HepG2 (cell line): ENCODE results near the gene NEURL4. TPM values are rescaled to one million over a fixed set of nuclear protein-coding genes. Genes with fewer than 3 reads are reported as not detected.

Experiments used
- ATAC-seq: fragments of 200-7000 bp; cut with Tn5 transposase; 3 replicates; pipeline ENCODE4 v1.9.1; 2020; ENCODE audit warnings: mild to moderate bottlenecking, moderate library complexity
- BruUV-seq: library from RNA; stranded (reverse); fragments of 400-500 nt; replicated peaks from 2 replicates; lab custom pipeline; 2021; lab: Mats Ljungman, UMichigan
- CTCF ChIA-PET: fragments of 300-600 bp; formaldehyde crosslinking; extraction: SDS; loops from one replicate; lab custom pipeline; 2021; ENCODE audit warnings: low total read pairs, inconsistent platforms, low intra/inter-chr PET ratio; lab: Yijun Ruan, JAX
- POLR2A ChIA-PET: fragments of 350-600 bp; sonication (Branson Sonifier 250); formaldehyde crosslinking; loops from one replicate; lab custom pipeline; 2020; ENCODE audit warnings: antibody characterized with exemption, inconsistent platforms; lab: Yijun Ruan, JAX
- DNase-seq: peaks from one replicate; pipeline ENCODE4 v3.0.0-alpha.2; 2015; ENCODE audit warnings: low spot score
- FAIRE-seq: peaks from 3 replicates; lab custom pipeline; 2011; peaks lifted over from hg19 to GRCh38; lab: Jason Lieb, UNC
- H2AFZ ChIP-seq: one replicate; pipeline ENCODE4 v1.6.1; 2011; ENCODE audit warnings: low read length, inconsistent platforms
- H3K27ac ChIP-seq: fragments of 300-600 bp; 3 replicates; pipeline ENCODE4 v1.8.0; 2011; ENCODE audit warnings: mixed run types, mild to moderate bottlenecking, mixed read lengths, low read length, inconsistent platforms; ENCODE audit not compliant: insufficient read depth; ENCODE audit errors: extremely low read length
- H3K27me3 ChIP-seq, 2 experiments: fragments of 200-600 bp in 1 of 2; 2 replicates in 1 of 2; 3 replicates in 1 of 2; pipeline versions ENCODE4 v1.6.0 to v1.8.0; 2011; ENCODE audit warnings: low read length in 2 of 2, mild to moderate bottlenecking in 2 of 2, moderate library complexity in 2 of 2, inconsistent platforms in 1 of 2; ENCODE audit not compliant: insufficient read depth in 2 of 2, control insufficient read depth in 1 of 2
- H3K36me3 ChIP-seq, 2 experiments: fragments of 200-600 bp in 1 of 2; replicated peaks in 1 of 2; 2 replicates in 1 of 2; 3 replicates in 1 of 2; pipeline versions ENCODE4 v1.5.1 to v1.8.0; 2011; ENCODE audit warnings: low read length in 2 of 2, inconsistent platforms in 1 of 2; ENCODE audit not compliant: insufficient read depth in 2 of 2, control insufficient read depth in 1 of 2
- H3K4me1 ChIP-seq: 2 replicates; pipeline ENCODE4 v1.5.1; 2012; ENCODE audit warnings: low read length, inconsistent platforms; ENCODE audit not compliant: insufficient read depth
- H3K4me2 ChIP-seq: 2 replicates; pipeline ENCODE4 v1.6.0; 2011; ENCODE audit warnings: low read depth, low read length, inconsistent platforms
- H3K4me3 ChIP-seq, 3 experiments: fragments of 200-600 bp in 1 of 3; sonication (generic), shearing (Covaris generic) in 1 of 3; replicated peaks in 1 of 3; 2 replicates each; pipeline ENCODE4 v1.5.1; 2011 to 2016; ENCODE audit warnings: low read length in 3 of 3, inconsistent platforms in 2 of 3, low read depth in 2 of 3, mild to moderate bottlenecking in 2 of 3, control low read depth in 1 of 3, mixed read lengths in 1 of 3; ENCODE audit not compliant: insufficient read depth in 1 of 3
- H3K79me2 ChIP-seq: one replicate; pipeline ENCODE4 v1.6.1; 2011; ENCODE audit warnings: low read length, inconsistent platforms; ENCODE audit not compliant: insufficient read depth
- H3K9ac ChIP-seq: 2 replicates; pipeline ENCODE4 v1.6.0; 2011; ENCODE audit warnings: mild to moderate bottlenecking, low read depth, low read length, inconsistent platforms; ENCODE audit not compliant: insufficient read depth
- H3K9me3 ChIP-seq: 2 replicates; pipeline ENCODE4 v1.5.1; 2012; ENCODE audit warnings: mild to moderate bottlenecking, low read length
- H4K20me1 ChIP-seq: 2 replicates; pipeline ENCODE4 v1.6.0; 2011; ENCODE audit warnings: inconsistent platforms, mild to moderate bottlenecking, low read length, moderate library complexity; ENCODE audit not compliant: insufficient read depth
- BCLAF1 ChIP-seq: fragments of 450-650 bp; IDR thresholded peaks from 2 replicates; pipeline ENCODE4 v1.6.1; 2017; ENCODE audit warnings: mild to moderate bottlenecking
- CENPT ChIP-seq: sonication (generic); formaldehyde crosslinking; IDR thresholded peaks from 2 replicates; pipeline ENCODE4 v1.8.0; 2022; ENCODE audit warnings: low read depth, mild to moderate bottlenecking, moderate library complexity, missing genetic modification reagents
- FOXA3 ChIP-seq: IDR thresholded peaks from 2 replicates; pipeline ENCODE4 v1.6.1; 2016; ENCODE audit warnings: missing genetic modification reagents, missing compliant biosample characterization
- FOXP1 ChIP-seq, 2 experiments: fragments of 450-650 bp in 1 of 2; IDR thresholded peaks; 2 replicates each; pipeline ENCODE4 v1.6.1; 2017 to 2018; ENCODE audit warnings: antibody characterized with exemption in 1 of 2
- GPN1 ChIP-seq: sonication (generic); formaldehyde crosslinking; IDR thresholded peaks from 2 replicates; pipeline ENCODE4 v1.5.1; 2020; ENCODE audit warnings: missing genetic modification reagents, borderline replicate concordance
- HES4 ChIP-seq: sonication (generic); formaldehyde crosslinking; IDR thresholded peaks from 2 replicates; pipeline ENCODE4 v1.9.0; 2021; ENCODE audit warnings: mild to moderate bottlenecking, missing genetic modification reagents, borderline replicate concordance
- LBX2 ChIP-seq: sonication (generic); formaldehyde crosslinking; IDR thresholded peaks from 2 replicates; pipeline ENCODE4 v1.5.0; 2020; ENCODE audit warnings: missing genetic modification reagents, mild to moderate bottlenecking, borderline replicate concordance
- MIER3 ChIP-seq: IDR thresholded peaks from 2 replicates; pipeline ENCODE4 v1.6.1; 2016; ENCODE audit warnings: missing compliant biosample characterization, borderline replicate concordance
- MTF2 ChIP-seq: sonication (generic); formaldehyde crosslinking; IDR thresholded peaks from 2 replicates; pipeline ENCODE4 v1.5.0; 2020; ENCODE audit warnings: missing genetic modification reagents, borderline replicate concordance
- NR0B2 ChIP-seq: sonication (generic); formaldehyde crosslinking; IDR thresholded peaks from 2 replicates; pipeline ENCODE4 v1.4.0; 2020; ENCODE audit warnings: mild to moderate bottlenecking, missing genetic modification reagents
- PPARG ChIP-seq: conservative IDR thresholded peaks from 2 replicates; pipeline ENCODE4 v1.6.1; 2016; ENCODE audit warnings: missing biosample characterization, missing genetic modification reagents
- RBM22 ChIP-seq: fragments of 200-400 bp; formaldehyde crosslinking; optimal IDR thresholded peaks from 2 replicates; pipeline ENCODE3; 2017; ENCODE audit warnings: mild to moderate bottlenecking, low read length, moderate library complexity
- SRSF1 ChIP-seq: fragments of 200-400 bp; formaldehyde crosslinking; optimal IDR thresholded peaks from 2 replicates; pipeline ENCODE3; 2017; ENCODE audit warnings: mild to moderate bottlenecking, low read depth, low read length, moderate library complexity
- SRSF4 ChIP-seq: fragments of 200-400 bp; formaldehyde crosslinking; IDR thresholded peaks from one replicate; pipeline ENCODE4 v1.6.1; 2018; ENCODE audit warnings: mild to moderate bottlenecking, low read depth, low read length, moderate library complexity; ENCODE audit not compliant: poor library complexity, severe bottlenecking
- TFDP2 ChIP-seq: sonication (generic); formaldehyde crosslinking; IDR thresholded peaks from 2 replicates; pipeline ENCODE4 v1.4.0; 2020; ENCODE audit warnings: missing genetic modification reagents
- ZFP62 ChIP-seq: sonication (generic); formaldehyde crosslinking; IDR thresholded peaks from 2 replicates; pipeline ENCODE4 v1.4.0; 2020; ENCODE audit warnings: missing genetic modification reagents
- ZNF274 ChIP-seq: sonication (generic); formaldehyde crosslinking; IDR thresholded peaks from 2 replicates; pipeline ENCODE4 v1.5.1; 2020; ENCODE audit warnings: mild to moderate bottlenecking, missing genetic modification reagents
- ZNF354B ChIP-seq: sonication (generic); formaldehyde crosslinking; IDR thresholded peaks from 2 replicates; pipeline ENCODE4 v1.8.0; 2022; ENCODE audit warnings: mild to moderate bottlenecking, missing genetic modification reagents
- ZNF543 ChIP-seq: sonication (generic); formaldehyde crosslinking; IDR thresholded peaks from 2 replicates; pipeline ENCODE4 v1.4.0; 2020; ENCODE audit warnings: mild to moderate bottlenecking, missing genetic modification reagents
- ZNF672 ChIP-seq: sonication (generic); formaldehyde crosslinking; IDR thresholded peaks from 2 replicates; pipeline ENCODE4 v1.8.1; 2022; ENCODE audit warnings: missing genetic modification reagents
- WGBS: methylation state at CpG from one replicate; pipeline ENCODE4 v1.1.6; 2017; ENCODE audit warnings: low lambda C conversion rate; 5-methylcytosine and 5-hydroxymethylcytosine counted together
- in situ Hi-C: cut with HindIII; loops from 2 replicates; pipeline ENCODE4 v1.10.0; 2017; ENCODE audit warnings: low pct_unique_long_range_greater_than_20kb; ENCODE audit not compliant: extremely low pct_ligation_motif_present
- intact Hi-C: fragments of 100-400 bp; cut with micrococcal nuclease; formaldehyde crosslinking; loops from one replicate; pipeline ENCODE4 v1.10.0; 2022; ENCODE audit not compliant: unreplicated experiment
- polyA plus RNA-seq, 8 experiments: library from polyadenylated mRNA; depleted of rRNA in 3 of 8; stranded (reverse) in 7 of 8; unstranded in 1 of 8; fragments of >200 nt; fragmentation: Illumina TruSeq in 4 of 8; extraction: Trizol in 4 of 8; gene quantifications; 2 replicates each; pipeline versions ENCODE4 v1.2.1 to v1.2.3, GENCODE V29; 2011 to 2016; ENCODE audit warnings: low read depth in 4 of 8, missing spikeins in 1 of 8, mixed read lengths in 1 of 8; ENCODE audit not compliant: insufficient read depth in 1 of 8
- total RNA-seq, 5 experiments: library from RNA; depleted of rRNA; stranded (reverse); fragments of >200 nt; fragmentation: Illumina TruSeq; extraction: Trizol; gene quantifications; 2 replicates each; pipeline ENCODE4 v1.2.3, GENCODE V29; 2016; ENCODE audit warnings: low read depth in 1 of 5

NEURL4 gene
- total and polyA plus RNA-seq, 2 of the 13 experiments (the other 11 are each of a cell fraction or from before 2014, with no cell fraction given) = 14.8 to 15.7 TPM

- peak; percentile 97 for DNase-seq
- peak overlapping the region; percentile 90 to 97 (median 91) for H3K4me3 ChIP-seq
- peak; percentile 98 for FAIRE-seq
- POLR2A ChIA-PET = interaction anchor here (0.6 to 2.7 kb wide), 35 partner anchors 9 to 727 kb away, joined by 3 to 47 read pairs (median 4); partner anchors contain the start of genes ACADVL, ASGR1, ASGR2 and CHRNB1
- peaks cover 0 to 4% of the 10 kb centered on the region in 2 experiments; a peak in 2 of 5 replicates for H3K27me3 ChIP-seq
- H3K9ac ChIP-seq = peak overlapping the region; percentile 83
- intact Hi-C loops (loop anchor here (1.0 to 2.0 kb wide), 2 partner anchors 21 to 116 kb away; partner anchors contain the start of gene CHRNB1), in situ Hi-C loops (no loop called here)
- no TSS peak for BruUV-seq
- peak overlapping the region; percentile 84 for H3K4me2 ChIP-seq
- ATAC-seq = peak; percentile 81
- H3K4me1 ChIP-seq = peaks cover 26% of the 10 kb centered on the region
- WGBS = 0% methylated on average over 20 of the region's 43 CpGs
- CTCF ChIA-PET = no interaction called here
- peak overlapping the region; percentile 63 for H3K27ac ChIP-seq
- no peaks in the 10 kb centered on the region for H3K9me3 ChIP-seq
- H3K79me2 ChIP-seq = peaks cover 12% of the 10 kb centered on the region
- no peaks in the 10 kb centered on the region for H4K20me1 ChIP-seq
- peak overlapping the region; percentile 68 for H2AFZ ChIP-seq
- H3K36me3 ChIP-seq = peaks cover 2 to 18% of the 10 kb centered on the region in 2 experiments; a peak in 3 of 5 replicates
- no peak for TF ChIP-seq SRSF1
- peak; percentile 83 for TF ChIP-seq TFDP2
- no peak for TF ChIP-seq MTF2 (CRISPR knock-in tag)
- TF ChIP-seq GPN1 = no peak
- TF ChIP-seq CENPT (CRISPR knock-in tag) = no peak
- no peak for TF ChIP-seq ZNF672
- no peak for TF ChIP-seq FOXP1 (IDR thresholded peaks at IDR 0.05)
- no peak for TF ChIP-seq FOXP1 (CRISPR knock-in tag; IDR thresholded peaks at IDR 0.05)
- no peak for TF ChIP-seq PPARG
- TF ChIP-seq MIER3 (CRISPR knock-in tag) = no peak
- TF ChIP-seq NR0B2 (CRISPR knock-in tag) = peak; percentile 52; the same call in 1 of the 2 replicates
- TF ChIP-seq ZNF543 (CRISPR knock-in tag) = 0 out of 2 replicates have a peak, but pooled peaks have one; percentile 44
- TF ChIP-seq FOXA3 = no peak
- TF ChIP-seq BCLAF1 = no peak
- no peak for TF ChIP-seq RBM22
- no peak for TF ChIP-seq HES4 (CRISPR knock-in tag)
- no peak for TF ChIP-seq ZFP62 (CRISPR knock-in tag)
- TF ChIP-seq SRSF4 = no peak
- TF ChIP-seq ZNF354B (CRISPR knock-in tag) = no peak
- no peak for TF ChIP-seq LBX2 (CRISPR knock-in tag)
- no peak for TF ChIP-seq ZNF274
Measured at GRCh38 chr17:7329374-7329996, 350 bp upstream of the NEURL4 start.
